ENCODE results near the gene HES4.

The HES4 gene

GRCh38 chr1:963746-964525 is 36.0 kb downstream of the HES4 start:
- DNase-seq = no peak

DNA sequence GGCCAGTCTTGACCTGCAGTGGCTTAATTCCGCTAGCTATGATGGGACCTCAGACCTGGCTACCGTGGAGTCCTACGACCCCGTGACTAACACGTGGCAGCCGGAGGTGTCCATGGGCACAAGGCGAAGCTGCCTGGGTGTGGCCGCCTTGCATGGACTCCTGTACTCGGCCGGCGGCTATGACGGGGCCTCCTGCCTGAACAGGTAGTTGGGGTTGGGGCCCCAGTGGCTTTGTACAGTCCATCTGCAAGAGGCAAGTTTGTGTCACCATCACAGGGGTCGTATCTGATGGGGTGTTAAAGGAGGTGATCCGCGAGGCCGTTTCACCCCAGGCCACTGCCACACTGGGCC is 36.6 kb downstream of the HES4 start:
- DNase-seq = no peak

- DNase-seq = no peak
Measured at GRCh38 chr1:962381-963300, 37.3 kb downstream of the HES4 start.

- DNase-seq = no peak
Measured at GRCh38 chr1:961132-961669, 38.7 kb downstream of the HES4 start.

- peak; percentile 71 for DNase-seq
Measured at GRCh38 chr1:960363-961131, 39.4 kb downstream of the HES4 start, which contains the start of gene KLHL17. TSS of gene KLHL17 (plus strand) at chr1:960584. CDS start at chr1:960694, 110 bp downstream.

DNA sequence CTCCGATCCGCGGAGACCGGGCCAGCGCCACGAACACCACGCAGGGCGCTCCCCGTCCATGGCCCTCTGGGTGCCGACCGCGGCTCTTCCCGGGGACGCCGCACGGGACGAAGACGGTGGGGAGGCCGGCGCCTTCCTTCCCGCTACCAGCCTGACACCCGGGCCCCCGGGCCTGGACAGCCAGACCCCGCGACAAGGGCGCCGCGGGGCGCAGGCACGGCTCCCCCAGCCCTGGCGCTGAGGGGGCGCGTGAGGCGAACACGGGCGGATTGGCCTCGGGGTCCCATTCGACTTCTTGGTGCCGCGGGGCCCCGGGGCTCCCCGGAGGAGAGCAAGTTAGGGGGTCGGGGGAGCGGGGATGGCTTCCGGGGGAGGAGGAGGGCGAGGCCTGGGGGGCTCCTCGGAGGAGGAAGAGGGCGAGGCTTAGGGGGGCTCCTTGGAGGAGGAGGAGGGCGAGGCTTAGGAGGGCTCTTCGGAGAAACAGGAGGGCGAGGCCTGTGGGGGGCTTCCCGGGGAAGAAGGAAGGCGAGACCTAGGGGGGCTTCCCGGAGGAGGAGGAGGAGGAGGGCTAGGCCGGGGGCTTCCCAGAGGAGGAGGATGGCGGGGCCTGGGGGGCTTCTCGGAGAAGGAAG is 40.0 kb downstream of the HES4 start:
- DNase-seq = no peak

GRCh38 chr1:958823-959730 is 40.8 kb downstream of the HES4 start, which contains the start of gene NOC2L:
TSS of gene NOC2L (minus strand) at chr1:959256. CDS start at chr1:959240, 16 bp downstream.
- peak; percentile 97 for DNase-seq

DNA sequence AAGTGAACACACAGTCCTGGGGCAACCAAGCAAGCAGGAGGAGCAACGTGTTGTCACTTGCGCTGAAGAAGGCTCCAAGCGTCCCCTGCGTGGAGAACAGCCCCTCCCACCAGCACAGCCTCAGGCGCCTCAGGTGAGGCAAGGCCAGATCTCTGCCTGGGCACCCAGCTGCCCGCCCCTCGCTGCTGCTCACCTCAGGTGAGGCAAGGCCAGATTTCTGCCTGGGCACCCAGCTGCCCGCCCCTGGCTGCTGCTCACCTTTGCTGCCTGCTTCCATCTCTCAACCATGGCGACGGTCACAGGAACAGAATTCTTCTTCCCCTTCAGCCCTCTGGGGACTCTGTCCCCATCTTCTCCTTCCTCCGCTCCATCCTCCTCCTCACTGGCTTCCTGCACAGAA is 43.3 kb downstream of the HES4 start:
- no peak for DNase-seq

DNA sequence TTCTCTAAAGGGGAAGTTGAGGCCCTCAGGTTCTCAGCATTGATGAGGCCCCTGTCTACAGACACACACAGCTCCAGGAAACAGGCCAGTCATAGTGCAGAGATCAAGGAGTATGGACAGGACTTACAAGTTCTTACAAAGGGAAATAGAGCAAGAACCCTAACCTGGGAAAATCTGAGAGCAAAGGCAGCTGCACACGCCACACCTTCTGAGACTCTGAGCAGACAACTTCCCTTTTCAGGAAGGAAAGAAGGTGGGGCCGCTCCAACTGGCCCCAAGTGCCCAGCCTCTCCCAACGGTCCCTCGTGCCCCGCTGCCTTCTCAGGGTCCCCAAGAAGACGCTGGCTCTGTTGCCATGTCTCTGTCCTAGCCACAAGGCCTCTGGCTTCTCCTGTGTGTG is 44.4 kb downstream of the HES4 start:
- no peak for DNase-seq

DNA sequence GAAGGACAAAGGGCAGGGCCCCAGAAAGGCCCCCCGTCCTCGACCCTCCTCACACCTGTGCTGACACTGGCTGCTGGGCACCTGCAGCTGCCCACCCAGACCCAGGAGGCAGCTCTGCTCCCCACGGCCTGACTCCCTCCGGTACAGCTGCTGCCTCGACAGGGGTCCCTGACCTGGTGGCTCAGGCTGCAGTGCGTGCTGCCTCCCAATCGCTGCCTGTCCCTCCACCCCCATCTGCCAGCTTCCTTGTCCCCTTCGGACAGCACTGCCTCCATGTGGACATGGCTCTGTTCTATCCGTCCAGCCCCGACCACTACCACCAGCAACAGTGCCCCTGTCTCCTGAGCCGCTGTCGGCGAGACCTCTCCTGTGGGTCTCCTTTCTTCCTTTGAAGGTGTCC is 45.0 kb downstream of the HES4 start:
- no peak for DNase-seq

- DNase-seq = no peak
Measured at GRCh38 chr1:953524-954320, 46.2 kb downstream of the HES4 start.

DNA sequence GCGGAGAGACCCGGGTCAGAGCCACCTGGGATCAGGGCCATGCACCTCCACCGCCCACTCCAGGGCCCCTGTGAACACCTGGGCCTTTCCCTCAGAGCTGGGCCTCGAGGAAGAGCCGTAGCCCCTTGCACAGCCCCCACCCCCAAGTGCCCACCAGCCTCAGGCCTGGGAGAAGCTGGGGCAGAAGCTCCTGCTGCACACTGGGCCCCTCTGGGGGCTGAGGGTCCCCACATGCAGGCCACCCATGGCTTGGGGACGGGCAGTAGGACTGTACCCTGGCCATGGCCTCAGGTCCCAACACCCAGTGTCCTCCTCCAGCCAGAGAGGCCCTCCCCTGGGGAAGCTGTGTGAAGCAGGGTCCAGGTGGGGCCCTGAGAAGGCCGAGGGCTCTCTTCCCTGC is 47.3 kb downstream of the HES4 start:
- DNase-seq = no peak

GRCh38 chr1:952201-952600 is 47.7 kb downstream of the HES4 start:
- DNase-seq = no peak

- no peak for DNase-seq
Measured at GRCh38 chr1:951364-951763, 48.5 kb downstream of the HES4 start.

- DNase-seq = no peak
Measured at GRCh38 chr1:950881-951280, 49.0 kb downstream of the HES4 start.

DNA sequence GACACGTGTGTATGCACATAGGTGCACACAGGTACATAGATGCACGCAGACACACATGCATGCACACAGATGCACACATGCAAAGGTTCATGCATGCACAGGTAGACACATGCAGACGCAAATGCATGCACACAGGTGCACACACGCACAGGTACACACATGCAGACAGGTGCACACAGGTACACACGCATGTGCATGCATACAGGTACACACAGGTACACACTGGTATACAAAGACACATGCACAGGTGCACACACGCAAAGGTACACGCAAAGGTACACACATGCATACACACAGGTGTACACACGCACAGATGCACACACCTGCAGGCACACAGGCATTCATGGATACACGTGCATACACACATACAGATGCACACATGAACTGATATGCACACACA is 49.6 kb downstream of the HES4 start:
- DNase-seq = no peak
